Head of caudate nucleus (tissue), 42 donors: ENCODE results near the gene EEF1AKMT4.
A peak's percentile ranks its signal among the peaks of the same experiment; 100 is the strongest.

Experiments
- DNase-seq, 42 donors: peaks; one replicate each; pipeline versions ENCODE4 v3.0.0 to v3.0.0-alpha.2; 2020 to 2021; ENCODE audit warnings: mixed read lengths in 7 of 42
- intact Hi-C: fragments of 100-400 bp; cut with DNase I; formaldehyde crosslinking; loops from one replicate; pipeline ENCODE4 v1.15.0; 2022

Gene EEF1AKMT4

GRCh38 chr3:184234671-184235380 lies 14.6 kb upstream of the EEF1AKMT4 start:
- intact Hi-C loops = no loop called here
- no peak for DNase-seq

GRCh38 chr3:184235381-184236032 lies 14.0 kb upstream of the EEF1AKMT4 start:
- intact Hi-C loops = no loop called here
- no peak for DNase-seq

- DNase-seq = no peak
- intact Hi-C loops = no loop called here
Measured at GRCh38 chr3:184236033-184236410, 13.4 kb upstream of the EEF1AKMT4 start.

GRCh38 chr3:184236636-184237035 lies 12.8 kb upstream of the EEF1AKMT4 start:
- intact Hi-C loops = no loop called here
- no peak for DNase-seq

GRCh38 chr3:184237211-184237610 lies 12.3 kb upstream of the EEF1AKMT4 start:
- no peak for DNase-seq
- intact Hi-C loops = no loop called here

GRCh38 chr3:184237807-184238206 lies 11.7 kb upstream of the EEF1AKMT4 start:
- intact Hi-C loops = no loop called here
- no peak for DNase-seq

- intact Hi-C loops = no loop called here
- no peak for DNase-seq
Measured at GRCh38 chr3:184238246-184238818, 11.1 kb upstream of the EEF1AKMT4 start.

- intact Hi-C loops = no loop called here
- no peak for DNase-seq
Measured at GRCh38 chr3:184239221-184239620, 10.3 kb upstream of the EEF1AKMT4 start.

- no peak for DNase-seq
- intact Hi-C loops = no loop called here
Measured at GRCh38 chr3:184239708-184240107, 9.8 kb upstream of the EEF1AKMT4 start.

GRCh38 chr3:184240384-184241140 lies 8.9 kb upstream of the EEF1AKMT4 start:
- intact Hi-C loops = no loop called here
- no peak for DNase-seq

GRCh38 chr3:184241141-184241446 lies 8.4 kb upstream of the EEF1AKMT4 start:
- intact Hi-C loops = no loop called here
- no peak for DNase-seq

GRCh38 chr3:184241447-184242296 lies 7.8 kb upstream of the EEF1AKMT4 start:
- intact Hi-C loops = no loop called here
- no peak for DNase-seq

- no peak for DNase-seq
- intact Hi-C loops = no loop called here
Measured at GRCh38 chr3:184242297-184242685, 7.2 kb upstream of the EEF1AKMT4 start.

- intact Hi-C loops = loop anchor here (2.0 kb wide), 1 partner anchor 62 kb away; the partner anchor contains the start of gene ABCF3
- DNase-seq = peak; percentile 60 to 94 (median 86)
Measured at GRCh38 chr3:184248454-184249411, 739 bp upstream of the EEF1AKMT4 start, which contains the start of gene ALG3. Gene ALG3, minus strand, starts transcription at chr3:184248962. Its CDS starts 22 bp downstream, at chr3:184248940.

- peak; percentile 52 to 94 (median 87) for DNase-seq
- intact Hi-C loops = no loop called here
Measured at GRCh38 chr3:184250167-184250828, 826 bp downstream of the EEF1AKMT4 start.

GRCh38 chr3:184255291-184256039 lies 6.0 kb downstream of the EEF1AKMT4 start:
- no peak for DNase-seq
- intact Hi-C loops = loop anchor here (5.0 kb wide), 1 partner anchor 37 kb away; no protein-coding TSS in a partner anchor
